RWPE2 (cell line): Measurements from ENCODE around the gene DSG4.

Source experiments
- ATAC-seq: fragments of 200-7000 bp; cut with Tn5 transposase; 3 replicates; pipeline ENCODE4 v1.9.1; 2021; ENCODE audit warnings: low read depth
- DNase-seq: peaks from one replicate; pipeline ENCODE4 v3.0.0-alpha.2; 2020; ENCODE audit warnings: low spot score
- H3K27ac ChIP-seq: fragments of 450-650 bp; 2 replicates; pipeline ENCODE4 v1.5.1; 2017; ENCODE audit warnings: mild to moderate bottlenecking; ENCODE audit not compliant: poor library complexity, severe bottlenecking
- H3K27me3 ChIP-seq: fragments of 250-450 bp; sonication (Bioruptor Pico); 2 replicates; pipeline ENCODE4 v1.5.1; 2021; ENCODE audit warnings: mild to moderate bottlenecking, moderate library complexity; ENCODE audit not compliant: insufficient read depth, poor library complexity, severe bottlenecking
- H3K36me3 ChIP-seq: fragments of 250-450 bp; sonication (Bioruptor Pico); 2 replicates; pipeline ENCODE4 v1.5.1; 2020; ENCODE audit warnings: low read depth, mild to moderate bottlenecking, moderate library complexity
- H3K4me1 ChIP-seq: fragments of 250-450 bp; sonication (Bioruptor Pico); 2 replicates; pipeline ENCODE4 v1.5.1; 2021; ENCODE audit warnings: mild to moderate bottlenecking, moderate library complexity; ENCODE audit not compliant: insufficient read depth, poor library complexity, severe bottlenecking
- H3K4me3 ChIP-seq: fragments of 250-450 bp; sonication (Bioruptor Pico); 2 replicates; pipeline ENCODE4 v1.5.1; 2021; ENCODE audit warnings: mild to moderate bottlenecking, moderate library complexity; ENCODE audit not compliant: severe bottlenecking
- H3K9me3 ChIP-seq: fragments of 250-450 bp; sonication (Bioruptor Pico); 2 replicates; pipeline ENCODE4 v1.5.1; 2021; ENCODE audit warnings: mild to moderate bottlenecking, moderate library complexity; ENCODE audit not compliant: severe bottlenecking
- TF ChIP-seq, protein P1 (sequence below): fragments of 450-650 bp; IDR thresholded peaks from one replicate; pipeline ENCODE4 v1.5.1; 2017; ENCODE audit warnings: mild to moderate bottlenecking, moderate library complexity; ENCODE audit not compliant: poor library complexity, severe bottlenecking

The DSG4 gene

DNA sequence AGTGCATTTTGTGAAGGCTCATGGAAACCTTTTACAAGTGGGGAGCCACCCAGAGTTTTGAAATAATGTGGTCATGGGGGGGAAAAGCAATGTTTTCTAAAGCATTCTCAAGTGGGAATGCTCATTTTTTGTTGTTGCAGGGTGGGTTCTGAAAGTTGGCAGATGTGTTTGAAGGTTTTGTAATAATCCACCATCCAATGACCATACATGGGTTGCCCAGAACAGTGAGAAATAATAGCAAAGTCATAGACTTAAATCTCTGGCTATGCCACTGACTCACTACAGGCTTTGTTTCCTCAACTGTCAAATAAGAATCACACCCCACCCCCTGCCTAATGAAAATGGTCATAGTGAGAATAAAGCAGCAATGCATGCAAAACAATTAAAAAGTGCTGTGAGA is 73.8 kb downstream of the DSG4 start:
- peaks cover 15% of the 10 kb centered on the region; the same call in 1 of the 2 replicates for H3K36me3 ChIP-seq
- H3K4me3 ChIP-seq, result no peak overlapping the region
- no peaks in the 10 kb centered on the region for H3K27me3 ChIP-seq
- peak overlapping the region; percentile 99 for H3K27ac ChIP-seq
- H3K4me1 ChIP-seq, result peaks cover 67% of the 10 kb centered on the region
- ATAC-seq, result peak; percentile 26; the same call in 2 of the 3 replicates
- no peak for DNase-seq
- H3K9me3 ChIP-seq, result no peaks in the 10 kb centered on the region
- TF ChIP-seq, protein P1, sequence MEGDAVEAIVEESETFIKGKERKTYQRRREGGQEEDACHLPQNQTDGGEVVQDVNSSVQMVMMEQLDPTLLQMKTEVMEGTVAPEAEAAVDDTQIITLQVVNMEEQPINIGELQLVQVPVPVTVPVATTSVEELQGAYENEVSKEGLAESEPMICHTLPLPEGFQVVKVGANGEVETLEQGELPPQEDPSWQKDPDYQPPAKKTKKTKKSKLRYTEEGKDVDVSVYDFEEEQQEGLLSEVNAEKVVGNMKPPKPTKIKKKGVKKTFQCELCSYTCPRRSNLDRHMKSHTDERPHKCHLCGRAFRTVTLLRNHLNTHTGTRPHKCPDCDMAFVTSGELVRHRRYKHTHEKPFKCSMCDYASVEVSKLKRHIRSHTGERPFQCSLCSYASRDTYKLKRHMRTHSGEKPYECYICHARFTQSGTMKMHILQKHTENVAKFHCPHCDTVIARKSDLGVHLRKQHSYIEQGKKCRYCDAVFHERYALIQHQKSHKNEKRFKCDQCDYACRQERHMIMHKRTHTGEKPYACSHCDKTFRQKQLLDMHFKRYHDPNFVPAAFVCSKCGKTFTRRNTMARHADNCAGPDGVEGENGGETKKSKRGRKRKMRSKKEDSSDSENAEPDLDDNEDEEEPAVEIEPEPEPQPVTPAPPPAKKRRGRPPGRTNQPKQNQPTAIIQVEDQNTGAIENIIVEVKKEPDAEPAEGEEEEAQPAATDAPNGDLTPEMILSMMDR, result no peak

- DNase-seq, result no peak
Measured at GRCh38 chr18:31451625-31452024, 75.0 kb downstream of the DSG4 start.

DNA sequence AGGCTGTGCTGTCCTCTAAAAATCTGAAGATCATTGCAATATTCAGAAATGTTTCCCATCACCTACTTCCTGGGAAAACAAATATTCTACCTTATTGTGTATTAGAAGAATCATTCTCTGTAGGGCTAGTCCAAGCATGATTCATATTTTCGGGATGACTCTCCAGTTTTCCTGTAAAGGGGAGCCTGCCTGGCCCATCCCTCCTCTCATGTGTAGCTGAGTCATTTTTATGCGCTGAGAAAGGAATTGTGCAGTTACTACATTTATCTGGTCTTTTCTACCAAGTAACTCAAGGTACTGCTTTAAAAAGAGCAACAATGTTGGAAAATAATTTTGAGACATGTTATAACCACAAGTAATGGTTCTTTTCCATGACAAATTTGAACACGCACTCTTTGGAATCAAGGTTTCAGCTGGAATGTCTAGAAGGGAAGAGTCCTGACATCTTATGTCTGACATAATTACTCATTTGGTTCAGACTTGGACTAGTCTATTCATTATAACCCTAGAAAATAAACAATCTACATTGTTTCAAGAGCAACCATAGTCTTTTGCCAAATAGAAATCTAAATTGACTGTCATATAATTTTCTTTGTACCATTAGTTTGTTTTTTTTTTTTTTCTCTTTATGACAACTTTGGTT is 77.6 kb downstream of the DSG4 start:
- DNase-seq (peak; percentile 81), ATAC-seq (peak; percentile 93)
- no peak overlapping the region for H3K4me3 ChIP-seq
- TF ChIP-seq, protein P1, result no peak
- H3K9me3 ChIP-seq, result no peaks in the 10 kb centered on the region
- H3K36me3 ChIP-seq, result peaks cover 42% of the 10 kb centered on the region
- peaks cover 59% of the 10 kb centered on the region for H3K4me1 ChIP-seq
- no peaks in the 10 kb centered on the region for H3K27me3 ChIP-seq
- peak overlapping the region; percentile 99 for H3K27ac ChIP-seq

More at GRCh38 chr18:31451625-31452024, 75.0 kb downstream of the DSG4 start:
- Histone ChIP-seq H3K4me3 (no peak overlapping the region), H3K4me1 (peaks cover 68% of the 10 kb centered on the region), H3K9me3 (no peaks in the 10 kb centered on the region), H3K27ac (peak overlapping the region; percentile 99), H3K27me3 (no peaks in the 10 kb centered on the region), H3K36me3 (peaks cover 20% of the 10 kb centered on the region)
- no peak for ATAC-seq
- TF ChIP-seq, protein P1, result no peak
